Ovary (tissue), 3 donors: ENCODE data around the gene OTUD5.

ENCODE experiments used
- CTCF ChIP-seq, 3 donors: fragments of 450-650 bp in 2 of 3; fragments of 200-600 bp in 1 of 3; IDR thresholded peaks; one replicate each; pipeline versions ENCODE4 v1.5.1 to v1.8.0; 2016 to 2022; ENCODE audit warnings: antibody characterized with exemption in 3 of 3, mild to moderate bottlenecking in 1 of 3
- EP300 ChIP-seq: sonication (generic); formaldehyde crosslinking; IDR thresholded peaks from one replicate; pipeline ENCODE4 v1.6.1; 2017; ENCODE audit warnings: antibody characterized with exemption
- POLR2A ChIP-seq: fragments of 450-650 bp; IDR thresholded peaks from one replicate; pipeline ENCODE4 v1.6.1; 2017; ENCODE audit warnings: antibody characterized with exemption, mild to moderate bottlenecking, moderate library complexity
- donor health status: DM: no; HTN: no; CAD: no.

- TF ChIP-seq CTCF (IDR thresholded peaks at IDR 0.05) (peak; percentile 22 to 30 (median 24)), EP300 (no peak), POLR2A (no peak)
Observed at GRCh38 chrX:48945517-48946348, 11.7 kb downstream of the OTUD5 start.
